AG04449 (cell line): ENCODE data around the gene RASSF4.

Experiments used
- CTCF ChIA-PET: fragments of 350-600 bp; formaldehyde crosslinking; extraction: SDS; loops from one replicate; lab custom pipeline; 2021; ENCODE audit warnings: antibody characterized with exemption; lab: Yijun Ruan, JAX
- POLR2A ChIA-PET: fragments of 400-600, 350-600 bp; formaldehyde crosslinking; extraction: SDS; loops from one replicate; lab custom pipeline; 2020; ENCODE audit warnings: antibody characterized with exemption, inconsistent platforms; lab: Yijun Ruan, JAX
- DNase-seq: peaks from one replicate; pipeline ENCODE4 v3.0.0-alpha.2; 2010; ENCODE audit warnings: low read depth, low spot score
- H3K4me3 ChIP-seq: 2 replicates; pipeline ENCODE4 v1.5.1; 2011; ENCODE audit warnings: low read depth, mild to moderate bottlenecking, control low read depth, low read length
- CTCF ChIP-seq: IDR thresholded peaks from one replicate; pipeline ENCODE4 v1.5.1; 2011; ENCODE audit warnings: mild to moderate bottlenecking, moderate library complexity, low read length, control low read depth, inconsistent platforms; ENCODE audit not compliant: insufficient read depth; ENCODE audit errors: missing control alignments

Gene RASSF4

GRCh38 chr10:44992070-44992731 lies 32.6 kb downstream of the RASSF4 start:
- no peak for DNase-seq
- ChIA-PET POLR2A (no interaction called here), CTCF (interaction anchor here (1.2 to 7.9 kb wide), 4 partner anchors 8 to 58 kb away, joined by 3 to 56 read pairs (median 8); no protein-coding TSS in a partner anchor)
- no peak for TF ChIP-seq CTCF
- no peak overlapping the region for H3K4me3 ChIP-seq

GRCh38 chr10:44992732-44993225 lies 33.2 kb downstream of the RASSF4 start:
- CTCF ChIA-PET, result interaction anchor here (1.2 to 7.9 kb wide), 3 partner anchors 7 to 58 kb away, joined by 3 to 56 read pairs (median 6); no protein-coding TSS in a partner anchor
- H3K4me3 ChIP-seq, result no peak overlapping the region
- POLR2A ChIA-PET, result no interaction called here
- no peak for DNase-seq
- TF ChIP-seq CTCF, result no peak

GRCh38 chr10:44993226-44993921 lies 33.8 kb downstream of the RASSF4 start:
- no peak for DNase-seq
- ChIA-PET CTCF (interaction anchor here (0.8 to 7.9 kb wide), 4 partner anchors 11 to 59 kb away, joined by 3 to 56 read pairs (median 6); no protein-coding TSS in a partner anchor), POLR2A (interaction anchor here (1.9 kb wide), 1 partner anchor 15 kb away, joined by 11 read pairs; the partner anchor contains the start of gene DEPP1)
- no peak for TF ChIP-seq CTCF
- H3K4me3 ChIP-seq, result no peak overlapping the region

- no peak for TF ChIP-seq CTCF
- no peak for DNase-seq
- ChIA-PET CTCF (interaction anchor here (0.8 to 7.9 kb wide), 6 partner anchors 12 to 1310 kb away, joined by 3 to 56 read pairs (median 4); no protein-coding TSS in a partner anchor), POLR2A (interaction anchor here (1.9 kb wide), 1 partner anchor 16 kb away, joined by 11 read pairs; the partner anchor contains the start of gene DEPP1)
- no peak overlapping the region for H3K4me3 ChIP-seq
Observed at GRCh38 chr10:44993922-44994751, 34.5 kb downstream of the RASSF4 start.

- no peak for TF ChIP-seq CTCF
- ChIA-PET POLR2A (interaction anchor here (1.2 to 1.9 kb wide), 2 partner anchors 16 to 17 kb away, joined by 6 to 11 read pairs; partner anchors contain the start of gene DEPP1), CTCF (interaction anchor here (0.8 to 7.9 kb wide), 5 partner anchors 13 to 1311 kb away, joined by 3 to 56 read pairs (median 5); no protein-coding TSS in a partner anchor)
- H3K4me3 ChIP-seq, result no peak overlapping the region
- DNase-seq, result no peak
Observed at GRCh38 chr10:44994752-44995530, 35.3 kb downstream of the RASSF4 start.
